Ramos (cell line): Measurements from ENCODE around the gene UBE2E2.
"Not testable (repeated sequence)": the region's sequence is repeated elsewhere in the genome, so short reads cannot be mapped to it uniquely, and the experiment has no call there.

Experiments used
- in situ Hi-C: fragments of 300-500 bp; cut with MboI; formaldehyde crosslinking; loops from one replicate; pipeline ENCODE4 v1.14.3; 2022; ENCODE audit warnings: low sequenced_read_pairs; ENCODE audit not compliant: unreplicated experiment

UBE2E2 gene

GRCh38 chr3:23594894-23595670 is 392.0 kb downstream of the UBE2E2 start:
- in situ Hi-C loops: no loop called here

GRCh38 chr3:23595851-23596250 is 392.7 kb downstream of the UBE2E2 start:
- in situ Hi-C loops: no loop called here

GRCh38 chr3:23600167-23600871 is 397.2 kb downstream of the UBE2E2 start:
- in situ Hi-C loops: no loop called here

GRCh38 chr3:23601091-23601822 is 398.1 kb downstream of the UBE2E2 start:
- in situ Hi-C loops: no loop called here

- in situ Hi-C loops: no loop called here
Measured at GRCh38 chr3:23602971-23603370, 399.8 kb downstream of the UBE2E2 start.

GRCh38 chr3:23607184-23607847 is 404.2 kb downstream of the UBE2E2 start:
- in situ Hi-C loops: no loop called here

- in situ Hi-C loops: no loop called here
Measured at GRCh38 chr3:23608650-23609049, 405.5 kb downstream of the UBE2E2 start.

- in situ Hi-C loops: no loop called here
Measured at GRCh38 chr3:23611737-23612295, 408.7 kb downstream of the UBE2E2 start.

- in situ Hi-C loops: no loop called here
Measured at GRCh38 chr3:23612296-23612891, 409.3 kb downstream of the UBE2E2 start.

GRCh38 chr3:23615068-23615467 is 411.9 kb downstream of the UBE2E2 start:
- in situ Hi-C loops: no loop called here

- in situ Hi-C loops: not testable (repeated sequence)
Measured at GRCh38 chr3:23618475-23618874, 415.3 kb downstream of the UBE2E2 start.

GRCh38 chr3:23619705-23620637 is 416.8 kb downstream of the UBE2E2 start:
- in situ Hi-C loops: no loop called here

- in situ Hi-C loops: no loop called here
Measured at GRCh38 chr3:23620638-23621015, 417.5 kb downstream of the UBE2E2 start.

GRCh38 chr3:23623844-23624243 is 420.7 kb downstream of the UBE2E2 start:
- in situ Hi-C loops: no loop called here

GRCh38 chr3:23624305-23624704 is 421.2 kb downstream of the UBE2E2 start:
- in situ Hi-C loops: no loop called here

- in situ Hi-C loops: no loop called here
Measured at GRCh38 chr3:23626442-23626841, 423.3 kb downstream of the UBE2E2 start.

- in situ Hi-C loops: no loop called here
Measured at GRCh38 chr3:23629181-23629894, 426.2 kb downstream of the UBE2E2 start.

- in situ Hi-C loops: no loop called here
Measured at GRCh38 chr3:23633261-23633960, 430.3 kb downstream of the UBE2E2 start.
